CD14-positive monocyte (primary cell): ENCODE data around the gene CACNA2D1. TPM values are rescaled to one million over a fixed set of nuclear protein-coding genes. Genes with fewer than 3 reads are reported as not detected.

Source experiments
- DNase-seq, 3 donors: peaks; one replicate each; pipeline ENCODE4 v3.0.0-alpha.2; 2011 to 2022
- H2AFZ ChIP-seq: 2 replicates; pipeline ENCODE4 v1.6.0; 2012; ENCODE audit warnings: mild to moderate bottlenecking, low read depth, low read length, inconsistent platforms; ENCODE audit not compliant: insufficient read depth, poor library complexity, severe bottlenecking
- H3K27ac ChIP-seq, 2 donors: 1 replicate in 1 of 2; 2 replicates in 1 of 2; pipeline ENCODE4 v1.5.1; 2012 to 2013; ENCODE audit warnings: low read length in 2 of 2, control low read depth in 1 of 2, inconsistent platforms in 1 of 2, low read depth in 1 of 2, mild to moderate bottlenecking in 1 of 2
- H3K27me3 ChIP-seq, 2 donors: one replicate each; pipeline versions ENCODE4 v1.6.0 to v1.6.1; 2011 to 2013; ENCODE audit warnings: low read length in 2 of 2; ENCODE audit not compliant: control insufficient read depth in 2 of 2, insufficient read depth in 2 of 2
- H3K36me3 ChIP-seq, 2 donors: replicated peaks in 1 of 2; 1 replicate in 1 of 2; 2 replicates in 1 of 2; pipeline versions ENCODE4 v1.5.1 to v1.6.1; 2012 to 2013; ENCODE audit warnings: low read length in 2 of 2, control low read depth in 1 of 2, inconsistent platforms in 1 of 2, mild to moderate bottlenecking in 1 of 2; ENCODE audit not compliant: insufficient read depth in 2 of 2, control insufficient read depth in 1 of 2
- H3K4me1 ChIP-seq, 2 donors: 1 replicate in 1 of 2; 2 replicates in 1 of 2; pipeline versions ENCODE4 v1.5.1 to v1.6.1; 2012 to 2013; ENCODE audit warnings: low read length in 2 of 2, control low read depth in 1 of 2, inconsistent platforms in 1 of 2, mild to moderate bottlenecking in 1 of 2, moderate library complexity in 1 of 2; ENCODE audit not compliant: insufficient read depth in 2 of 2, control insufficient read depth in 1 of 2
- H3K4me2 ChIP-seq: replicated peaks from 2 replicates; pipeline ENCODE3; 2012; ENCODE audit warnings: low read length, moderate library complexity, mild to moderate bottlenecking; ENCODE audit not compliant: poor library complexity, severe bottlenecking; ENCODE audit errors: extremely low read depth
- H3K4me3 ChIP-seq, 3 experiments: fragments of 200-600 bp in 1 of 3; sonication (generic) in 1 of 3; replicated peaks in 1 of 3; 1 replicate in 2 of 3; 2 replicates in 1 of 3; pipeline ENCODE4 v1.5.1; 2011 to 2013; ENCODE audit warnings: low read length in 3 of 3, mild to moderate bottlenecking in 3 of 3, control low read depth in 2 of 3, low read depth in 2 of 3, inconsistent platforms in 1 of 3, moderate library complexity in 1 of 3
- H3K79me2 ChIP-seq: 2 replicates; pipeline ENCODE4 v1.6.0; 2012; ENCODE audit warnings: mild to moderate bottlenecking, control low read depth, inconsistent platforms, low read length, moderate library complexity; ENCODE audit not compliant: insufficient read depth
- H3K9ac ChIP-seq: 2 replicates; pipeline ENCODE4 v1.6.0; 2017; ENCODE audit warnings: low read length, mild to moderate bottlenecking; ENCODE audit not compliant: insufficient read depth, poor library complexity, severe bottlenecking
- H3K9me3 ChIP-seq, 2 donors: replicated peaks in 1 of 2; 1 replicate in 1 of 2; 2 replicates in 1 of 2; pipeline versions ENCODE4 v1.5.1 to v1.6.1; 2012 to 2013; ENCODE audit warnings: low read length in 2 of 2, control low read depth in 1 of 2; ENCODE audit not compliant: control insufficient read depth in 1 of 2, insufficient read depth in 1 of 2
- H4K20me1 ChIP-seq: 2 replicates; pipeline ENCODE4 v1.6.0; 2012; ENCODE audit warnings: mild to moderate bottlenecking, low read length, control low read depth, moderate library complexity; ENCODE audit not compliant: insufficient read depth
- H3K27ac Mint-ChIP-seq, 7 donors: one replicate each; pipeline ENCODE4 v1.8.0; 2020; ENCODE audit warnings: mild to moderate bottlenecking in 7 of 7, mixed read lengths in 7 of 7, moderate library complexity in 6 of 7, inconsistent platforms in 2 of 7
- H3K27me3 Mint-ChIP-seq, 3 donors: one replicate each; pipeline ENCODE4 v1.8.0; 2021 to 2022; ENCODE audit warnings: low read depth in 3 of 3, mild to moderate bottlenecking in 3 of 3, mixed read lengths in 3 of 3, moderate library complexity in 3 of 3, inconsistent platforms in 1 of 3
- H3K36me3 Mint-ChIP-seq, 2 donors: one replicate each; pipeline ENCODE4 v1.8.0; 2020; ENCODE audit warnings: mixed read lengths in 2 of 2, inconsistent platforms in 1 of 2, mild to moderate bottlenecking in 1 of 2
- H3K4me1 Mint-ChIP-seq: one replicate; pipeline ENCODE4 v1.8.0; 2020; ENCODE audit warnings: mild to moderate bottlenecking, mixed read lengths
- H3K4me3 Mint-ChIP-seq, 2 donors: one replicate each; pipeline ENCODE4 v1.8.0; 2020; ENCODE audit warnings: mild to moderate bottlenecking in 2 of 2, mixed read lengths in 2 of 2, moderate library complexity in 1 of 2
- H3K9me3 Mint-ChIP-seq, 7 donors: one replicate each; pipeline ENCODE4 v1.8.0; 2020 to 2022; ENCODE audit warnings: mixed read lengths in 7 of 7, mild to moderate bottlenecking in 6 of 7, moderate library complexity in 6 of 7, inconsistent platforms in 2 of 7
- WGBS: methylation state at CpG from one replicate; pipeline ENCODE4 v1.1.5; 2013; ENCODE audit warnings: missing lambda C conversion rate; ENCODE audit not compliant: insufficient coverage; 5-methylcytosine and 5-hydroxymethylcytosine counted together
- intact Hi-C, 2 donors: fragments of 100-400 bp; cut with micrococcal nuclease; formaldehyde crosslinking; loops; one replicate each; pipeline versions ENCODE4 v1.15.0 to v1.15.1; 2023
- polyA plus RNA-seq, 3 donors: library from polyadenylated mRNA; depleted of rRNA in 1 of 3; unstranded in 2 of 3; stranded (reverse) in 1 of 3; fragments of 300-500 nt in 2 of 3; fragments of >200 nt in 1 of 3; fragmentation: Illumina TruSeq in 2 of 3; gene quantifications; 1 replicate in 2 of 3; 2 replicates in 1 of 3; pipeline ENCODE4 v1.2.3, GENCODE V29; 2012 to 2021
- TF ChIP-seq, protein P1 (sequence below): fragments of 200-600 bp; IDR thresholded peaks from one replicate; pipeline ENCODE4 v1.8.0; 2022; ENCODE audit warnings: antibody characterized with exemption, mild to moderate bottlenecking

The CACNA2D1 gene
- polyA plus RNA-seq, 3 donors: 0.02 TPM; not detected in 2

DNA sequence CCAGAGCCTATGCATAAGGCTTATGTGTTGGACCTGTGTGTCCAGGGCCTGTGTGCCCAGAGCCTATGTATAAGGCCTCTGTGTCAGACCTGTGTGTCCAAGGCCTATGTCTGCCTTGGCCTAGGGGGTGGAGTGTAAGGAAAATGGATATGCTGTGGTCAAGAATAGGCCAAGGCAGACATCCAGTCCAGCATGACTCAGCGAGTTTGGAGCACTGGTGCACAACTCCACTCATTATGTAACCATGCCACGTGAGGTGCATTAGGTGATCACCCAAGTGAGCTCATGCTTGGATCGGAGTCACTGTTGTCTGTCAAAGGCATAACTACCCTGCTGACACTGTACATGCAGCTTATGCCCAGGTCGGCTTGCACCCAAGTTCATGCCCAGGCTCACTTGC lies 238.9 kb downstream of the CACNA2D1 start:
- intact Hi-C loops: no loop called here
- peaks cover 0 to 6% (median 4%) of the 10 kb centered on the region in 7 donors for H3K9me3 Mint-ChIP-seq
- Histone ChIP-seq H3K4me3 (no peak overlapping the region), H3K4me1 (no peaks in the 10 kb centered on the region), H3K36me3 (no peaks in the 10 kb centered on the region), H4K20me1 (no peaks in the 10 kb centered on the region), H3K4me2 (no peak overlapping the region), H2AFZ (no peak overlapping the region), H3K9me3 (peaks cover 0 to 15% of the 10 kb centered on the region in 2 donors), H3K9ac (no peak overlapping the region), H3K79me2 (no peaks in the 10 kb centered on the region), H3K27me3 (no peaks in the 10 kb centered on the region), H3K27ac (no peak overlapping the region)
- no peak for DNase-seq
- no peaks in the 10 kb centered on the region for H3K36me3 Mint-ChIP-seq
- H3K4me3 Mint-ChIP-seq: no peak overlapping the region
- no peak overlapping the region for H3K27ac Mint-ChIP-seq
- TF ChIP-seq, protein P1, sequence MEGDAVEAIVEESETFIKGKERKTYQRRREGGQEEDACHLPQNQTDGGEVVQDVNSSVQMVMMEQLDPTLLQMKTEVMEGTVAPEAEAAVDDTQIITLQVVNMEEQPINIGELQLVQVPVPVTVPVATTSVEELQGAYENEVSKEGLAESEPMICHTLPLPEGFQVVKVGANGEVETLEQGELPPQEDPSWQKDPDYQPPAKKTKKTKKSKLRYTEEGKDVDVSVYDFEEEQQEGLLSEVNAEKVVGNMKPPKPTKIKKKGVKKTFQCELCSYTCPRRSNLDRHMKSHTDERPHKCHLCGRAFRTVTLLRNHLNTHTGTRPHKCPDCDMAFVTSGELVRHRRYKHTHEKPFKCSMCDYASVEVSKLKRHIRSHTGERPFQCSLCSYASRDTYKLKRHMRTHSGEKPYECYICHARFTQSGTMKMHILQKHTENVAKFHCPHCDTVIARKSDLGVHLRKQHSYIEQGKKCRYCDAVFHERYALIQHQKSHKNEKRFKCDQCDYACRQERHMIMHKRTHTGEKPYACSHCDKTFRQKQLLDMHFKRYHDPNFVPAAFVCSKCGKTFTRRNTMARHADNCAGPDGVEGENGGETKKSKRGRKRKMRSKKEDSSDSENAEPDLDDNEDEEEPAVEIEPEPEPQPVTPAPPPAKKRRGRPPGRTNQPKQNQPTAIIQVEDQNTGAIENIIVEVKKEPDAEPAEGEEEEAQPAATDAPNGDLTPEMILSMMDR: no peak
- peaks cover 0 to 3% (median 2%) of the 10 kb centered on the region in 3 donors for H3K27me3 Mint-ChIP-seq
- H3K4me1 Mint-ChIP-seq: no peaks in the 10 kb centered on the region
- 83% methylated on average over 3 of the region's 4 CpGs for WGBS

DNA sequence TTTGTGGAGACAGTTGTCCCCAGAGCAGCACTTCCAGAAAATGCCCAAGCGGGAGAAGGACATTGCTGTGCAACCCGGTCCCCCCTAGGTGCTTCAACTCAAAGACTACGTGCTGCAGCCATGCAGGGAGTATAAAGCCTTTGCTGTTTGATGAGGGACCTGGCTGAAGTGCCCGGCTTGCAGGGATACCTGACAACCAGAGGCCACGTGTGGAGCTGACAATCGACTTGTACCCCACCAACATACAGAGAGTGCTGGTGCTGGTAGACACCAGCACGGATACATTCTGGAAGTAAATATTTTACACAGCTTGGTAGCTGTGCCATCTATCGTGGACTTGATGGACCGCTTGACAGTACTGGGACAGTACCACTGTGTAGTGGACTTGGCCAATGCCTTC lies 240.6 kb downstream of the CACNA2D1 start:
- H3K4me2 ChIP-seq: no peak overlapping the region
- H4K20me1 ChIP-seq: no peaks in the 10 kb centered on the region
- no peaks in the 10 kb centered on the region for H3K36me3 ChIP-seq
- no peaks in the 10 kb centered on the region for H3K4me1 Mint-ChIP-seq
- no peaks in the 10 kb centered on the region for H3K27me3 ChIP-seq
- H3K27ac ChIP-seq: no peak overlapping the region
- no peaks in the 10 kb centered on the region for H3K4me1 ChIP-seq
- no peak overlapping the region for H3K9ac ChIP-seq
- H3K4me3 ChIP-seq: no peak overlapping the region
- TF ChIP-seq, protein P1: no peak
- peaks cover 0 to 15% of the 10 kb centered on the region in 2 donors for H3K9me3 ChIP-seq
- DNase-seq: no peak
- 95% methylated on average over 5 of the region's 9 CpGs for WGBS
- peaks cover 0 to 6% (median 4%) of the 10 kb centered on the region in 7 donors for H3K9me3 Mint-ChIP-seq
- no peak overlapping the region for H3K27ac Mint-ChIP-seq
- H2AFZ ChIP-seq: no peak overlapping the region
- no peak overlapping the region for H3K4me3 Mint-ChIP-seq
- H3K79me2 ChIP-seq: no peaks in the 10 kb centered on the region
- H3K27me3 Mint-ChIP-seq: peaks cover 0 to 2% (median 0%) of the 10 kb centered on the region in 3 donors
- H3K36me3 Mint-ChIP-seq: no peaks in the 10 kb centered on the region
- intact Hi-C loops: no loop called here
